GM12878 (cell line): ENCODE data around the gene CREB5.

Experiments
- CTCF ChIP-seq, 3 experiments: IDR thresholded peaks in 2 of 3; conservative IDR thresholded peaks in 1 of 3; 2 replicates each; pipeline ENCODE4 v1.5.1; 2011; ENCODE audit warnings: low read depth in 3 of 3, low read length in 3 of 3, mild to moderate bottlenecking in 3 of 3, control low read depth in 2 of 3, moderate library complexity in 2 of 3, inconsistent platforms in 1 of 3, mixed read lengths in 1 of 3; ENCODE audit not compliant: control insufficient read depth in 2 of 3, insufficient read depth in 1 of 3; ENCODE audit errors: extremely low read depth in 1 of 3
- EZH2 ChIP-seq: IDR thresholded peaks from 2 replicates; pipeline ENCODE4 v1.6.1; 2012; ENCODE audit warnings: low read depth, mild to moderate bottlenecking, control low read depth, inconsistent platforms, low read length, borderline replicate concordance; ENCODE audit not compliant: control insufficient read depth
- JUND ChIP-seq: IDR thresholded peaks from 2 replicates; pipeline ENCODE4 v1.6.1; 2012; ENCODE audit warnings: low read depth, mild to moderate bottlenecking, low read length, improper control_type of control experiment, moderate library complexity
- NFIC ChIP-seq: IDR thresholded peaks from 2 replicates; pipeline ENCODE4 v1.6.1; 2012; ENCODE audit warnings: low read depth, mild to moderate bottlenecking, inconsistent platforms, low read length, moderate library complexity
- POU2F2 ChIP-seq: IDR thresholded peaks from 3 replicates; pipeline ENCODE4 v1.6.1; 2011; ENCODE audit warnings: low read depth, mild to moderate bottlenecking, low read length, borderline replicate concordance
- RAD21 ChIP-seq: IDR thresholded peaks from 2 replicates; pipeline ENCODE4 v1.6.1; 2011; ENCODE audit warnings: mild to moderate bottlenecking, low read depth, low read length, moderate library complexity; ENCODE audit not compliant: insufficient read depth
- SIN3A ChIP-seq: IDR thresholded peaks from 2 replicates; pipeline ENCODE4 v1.6.1; 2012; ENCODE audit warnings: low read depth, low read length, improper control_type of control experiment
- TBL1XR1 ChIP-seq: IDR thresholded peaks from 2 replicates; pipeline ENCODE4 v1.6.1; 2012; ENCODE audit warnings: low read depth, low read length, improper control_type of control experiment
- TF ChIP-seq, protein P1 (sequence below): fragments of 450-650 bp; formaldehyde crosslinking; IDR thresholded peaks from 2 replicates; pipeline ENCODE4 v1.5.0; 2022; ENCODE audit warnings: mild to moderate bottlenecking, missing genetic modification characterization

DNA sequence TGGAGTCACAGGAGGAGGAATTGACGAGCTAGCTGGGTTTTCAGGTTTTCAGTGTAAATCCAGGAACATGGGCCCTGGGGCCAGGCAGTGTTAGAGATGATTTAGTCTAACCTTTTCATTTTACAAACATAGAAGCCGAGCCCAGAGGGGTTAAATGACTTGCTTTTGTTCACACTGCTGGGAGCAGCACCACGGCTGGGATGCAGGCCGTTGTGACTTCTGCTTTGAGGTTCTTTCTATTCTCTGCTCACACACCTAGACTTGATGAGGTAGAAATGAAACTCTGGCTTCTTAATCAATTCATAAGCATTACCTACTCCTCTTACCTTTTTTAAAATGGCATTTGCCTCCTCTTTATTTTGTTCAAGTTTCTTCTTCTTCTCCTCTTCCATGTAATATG, 36.4 kb downstream of the CREB5 start:
- no peak for TF ChIP-seq JUND
- TF ChIP-seq TBL1XR1, result no peak
- no peak for TF ChIP-seq CTCF (IDR thresholded peaks at IDR 0.05 in 2 of 3, conservative IDR thresholded peaks at IDR 0.05 in 1 of 3; ENCODE audit: control insufficient read depth in 2 of 3, extremely low read depth in 1 of 3, insufficient read depth in 1 of 3, low read depth in 3 of 3, low read length in 3 of 3)
- no peak for TF ChIP-seq POU2F2
- TF ChIP-seq NFIC, result no peak
- TF ChIP-seq, protein P1, sequence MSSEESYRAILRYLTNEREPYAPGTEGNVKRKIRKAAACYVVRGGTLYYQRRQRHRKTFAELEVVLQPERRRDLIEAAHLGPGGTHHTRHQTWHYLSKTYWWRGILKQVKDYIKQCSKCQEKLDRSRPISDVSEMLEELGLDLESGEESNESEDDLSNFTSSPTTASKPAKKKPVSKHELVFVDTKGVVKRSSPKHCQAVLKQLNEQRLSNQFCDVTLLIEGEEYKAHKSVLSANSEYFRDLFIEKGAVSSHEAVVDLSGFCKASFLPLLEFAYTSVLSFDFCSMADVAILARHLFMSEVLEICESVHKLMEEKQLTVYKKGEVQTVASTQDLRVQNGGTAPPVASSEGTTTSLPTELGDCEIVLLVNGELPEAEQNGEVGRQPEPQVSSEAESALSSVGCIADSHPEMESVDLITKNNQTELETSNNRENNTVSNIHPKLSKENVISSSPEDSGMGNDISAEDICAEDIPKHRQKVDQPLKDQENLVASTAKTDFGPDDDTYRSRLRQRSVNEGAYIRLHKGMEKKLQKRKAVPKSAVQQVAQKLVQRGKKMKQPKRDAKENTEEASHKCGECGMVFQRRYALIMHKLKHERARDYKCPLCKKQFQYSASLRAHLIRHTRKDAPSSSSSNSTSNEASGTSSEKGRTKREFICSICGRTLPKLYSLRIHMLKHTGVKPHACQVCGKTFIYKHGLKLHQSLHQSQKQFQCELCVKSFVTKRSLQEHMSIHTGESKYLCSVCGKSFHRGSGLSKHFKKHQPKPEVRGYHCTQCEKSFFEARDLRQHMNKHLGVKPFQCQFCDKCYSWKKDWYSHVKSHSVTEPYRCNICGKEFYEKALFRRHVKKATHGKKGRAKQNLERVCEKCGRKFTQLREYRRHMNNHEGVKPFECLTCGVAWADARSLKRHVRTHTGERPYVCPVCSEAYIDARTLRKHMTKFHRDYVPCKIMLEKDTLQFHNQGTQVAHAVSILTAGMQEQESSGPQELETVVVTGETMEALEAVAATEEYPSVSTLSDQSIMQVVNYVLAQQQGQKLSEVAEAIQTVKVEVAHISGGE (CRISPR knock-in tag), result no peak
- no peak for TF ChIP-seq RAD21
- TF ChIP-seq EZH2, result no peak
- no peak for TF ChIP-seq SIN3A
